Calu3 (cell line): ENCODE measurements around the gene ALKBH5. TPM values are rescaled to one million over a fixed set of nuclear protein-coding genes. Genes with fewer than 3 reads are reported as not detected.

Source experiments
- BruUV-seq: library from RNA; stranded (reverse); fragments of 400-500 nt; replicated peaks from 2 replicates; lab custom pipeline; 2021; lab: Mats Ljungman, UMichigan
- CTCF ChIA-PET: fragments of 300-600 bp; sonication (Branson Sonifier 250); formaldehyde crosslinking; loops from one replicate; lab custom pipeline; 2022; ENCODE audit warnings: antibody characterized with exemption; lab: Charles Lee
- DNase-seq: peaks from one replicate; pipeline ENCODE4 v3.0.0; 2022
- H3K27ac Mint-ChIP-seq: one replicate; pipeline ENCODE4 v1.8.0; 2022; ENCODE audit warnings: mixed read lengths; ENCODE audit not compliant: unreplicated experiment
- H3K27me3 Mint-ChIP-seq: one replicate; pipeline ENCODE4 v1.8.0; 2022; ENCODE audit warnings: mixed read lengths; ENCODE audit not compliant: unreplicated experiment
- H3K36me3 Mint-ChIP-seq: one replicate; pipeline ENCODE4 v1.8.0; 2022; ENCODE audit warnings: mild to moderate bottlenecking, moderate library complexity, mixed read lengths; ENCODE audit not compliant: insufficient read depth, unreplicated experiment
- H3K4me1 Mint-ChIP-seq: one replicate; pipeline ENCODE4 v1.8.0; 2022; ENCODE audit warnings: mild to moderate bottlenecking, low read depth, mixed read lengths; ENCODE audit not compliant: unreplicated experiment
- H3K4me3 Mint-ChIP-seq: one replicate; pipeline ENCODE4 v1.8.0; 2022; ENCODE audit warnings: mild to moderate bottlenecking, low read depth, moderate library complexity, mixed read lengths; ENCODE audit not compliant: unreplicated experiment
- H3K9me3 Mint-ChIP-seq: one replicate; pipeline ENCODE4 v1.8.0; 2022; ENCODE audit warnings: low read depth, mixed read lengths; ENCODE audit not compliant: unreplicated experiment
- intact Hi-C: fragments of 100-400 bp; cut with micrococcal nuclease; formaldehyde crosslinking; loops from one replicate; pipeline ENCODE4 v1.10.0; 2022; ENCODE audit not compliant: unreplicated experiment
- total RNA-seq: library from RNA; stranded (reverse); gene quantifications from 2 replicates; pipeline ENCODE4 v1.2.3, GENCODE V29; 2022
- TF ChIP-seq, protein P1 (sequence below): fragments of 200-600 bp; IDR thresholded peaks from one replicate; pipeline ENCODE4 v1.8.0; 2022; ENCODE audit warnings: antibody characterized with exemption; ENCODE audit not compliant: unreplicated experiment

ALKBH5 gene
- total RNA-seq, 1 experiment from 2014 or later: 51.7 TPM

- DNase-seq: no peak
- intact Hi-C loops: loop anchor here (5.0 to 10.0 kb wide), 2 partner anchors 42 to 80 kb away; partner anchors contain the start of gene LLGL1
- Mint-ChIP-seq H3K36me3 (peaks cover 6% of the 10 kb centered on the region), H3K4me1 (peaks cover 8% of the 10 kb centered on the region), H3K4me3 (no peak overlapping the region), H3K27me3 (no peaks in the 10 kb centered on the region), H3K27ac (no peak overlapping the region), H3K9me3 (no peaks in the 10 kb centered on the region)
- CTCF ChIA-PET: no interaction called here
- BruUV-seq: no TSS peak
- TF ChIP-seq, protein P1, sequence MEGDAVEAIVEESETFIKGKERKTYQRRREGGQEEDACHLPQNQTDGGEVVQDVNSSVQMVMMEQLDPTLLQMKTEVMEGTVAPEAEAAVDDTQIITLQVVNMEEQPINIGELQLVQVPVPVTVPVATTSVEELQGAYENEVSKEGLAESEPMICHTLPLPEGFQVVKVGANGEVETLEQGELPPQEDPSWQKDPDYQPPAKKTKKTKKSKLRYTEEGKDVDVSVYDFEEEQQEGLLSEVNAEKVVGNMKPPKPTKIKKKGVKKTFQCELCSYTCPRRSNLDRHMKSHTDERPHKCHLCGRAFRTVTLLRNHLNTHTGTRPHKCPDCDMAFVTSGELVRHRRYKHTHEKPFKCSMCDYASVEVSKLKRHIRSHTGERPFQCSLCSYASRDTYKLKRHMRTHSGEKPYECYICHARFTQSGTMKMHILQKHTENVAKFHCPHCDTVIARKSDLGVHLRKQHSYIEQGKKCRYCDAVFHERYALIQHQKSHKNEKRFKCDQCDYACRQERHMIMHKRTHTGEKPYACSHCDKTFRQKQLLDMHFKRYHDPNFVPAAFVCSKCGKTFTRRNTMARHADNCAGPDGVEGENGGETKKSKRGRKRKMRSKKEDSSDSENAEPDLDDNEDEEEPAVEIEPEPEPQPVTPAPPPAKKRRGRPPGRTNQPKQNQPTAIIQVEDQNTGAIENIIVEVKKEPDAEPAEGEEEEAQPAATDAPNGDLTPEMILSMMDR: no peak
Observed at GRCh38 chr17:18144855-18145254, 38.8 kb upstream of the ALKBH5 start.

DNA sequence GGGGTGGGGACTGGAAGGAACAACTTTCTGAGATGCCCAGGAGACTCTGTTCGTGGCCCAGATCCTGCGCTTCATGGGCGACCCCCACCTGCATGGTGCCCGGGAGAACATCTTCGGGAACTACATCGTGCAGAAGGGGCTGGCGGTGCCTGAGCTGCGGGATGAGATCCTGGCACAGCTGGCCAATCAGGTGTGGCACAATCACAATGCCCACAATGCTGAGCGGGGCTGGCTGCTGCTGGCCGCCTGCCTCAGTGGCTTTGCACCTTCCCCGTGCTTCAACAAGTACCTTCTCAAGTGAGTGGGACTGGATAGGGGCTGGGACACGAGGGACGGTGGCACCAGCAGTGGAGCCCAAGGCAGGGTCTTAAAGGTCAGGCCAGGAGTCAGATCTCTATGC lies 37.8 kb upstream of the ALKBH5 start:
- H3K27ac Mint-ChIP-seq: no peak overlapping the region
- no peak for DNase-seq
- TF ChIP-seq, protein P1: no peak
- H3K27me3 Mint-ChIP-seq: no peaks in the 10 kb centered on the region
- H3K4me3 Mint-ChIP-seq: no peak overlapping the region
- peaks cover 8% of the 10 kb centered on the region for H3K4me1 Mint-ChIP-seq
- CTCF ChIA-PET: no interaction called here
- intact Hi-C loops: loop anchor here (10.0 kb wide), 1 partner anchor 79 kb away; the partner anchor contains the start of gene LLGL1
- no peaks in the 10 kb centered on the region for H3K9me3 Mint-ChIP-seq
- H3K36me3 Mint-ChIP-seq: no peaks in the 10 kb centered on the region
- no TSS peak for BruUV-seq

- intact Hi-C loops: loop anchor here (10.0 kb wide), 1 partner anchor 79 kb away; the partner anchor contains the start of gene LLGL1
- no peak overlapping the region for H3K4me3 Mint-ChIP-seq
- H3K4me1 Mint-ChIP-seq: peaks cover 8% of the 10 kb centered on the region
- CTCF ChIA-PET: no interaction called here
- TF ChIP-seq, protein P1: no peak
- no peak overlapping the region for H3K27ac Mint-ChIP-seq
- H3K36me3 Mint-ChIP-seq: no peaks in the 10 kb centered on the region
- H3K27me3 Mint-ChIP-seq: no peaks in the 10 kb centered on the region
- H3K9me3 Mint-ChIP-seq: no peaks in the 10 kb centered on the region
- DNase-seq: no peak
- BruUV-seq: no TSS peak
Observed at GRCh38 chr17:18146259-18146658, 37.4 kb upstream of the ALKBH5 start.

DNA sequence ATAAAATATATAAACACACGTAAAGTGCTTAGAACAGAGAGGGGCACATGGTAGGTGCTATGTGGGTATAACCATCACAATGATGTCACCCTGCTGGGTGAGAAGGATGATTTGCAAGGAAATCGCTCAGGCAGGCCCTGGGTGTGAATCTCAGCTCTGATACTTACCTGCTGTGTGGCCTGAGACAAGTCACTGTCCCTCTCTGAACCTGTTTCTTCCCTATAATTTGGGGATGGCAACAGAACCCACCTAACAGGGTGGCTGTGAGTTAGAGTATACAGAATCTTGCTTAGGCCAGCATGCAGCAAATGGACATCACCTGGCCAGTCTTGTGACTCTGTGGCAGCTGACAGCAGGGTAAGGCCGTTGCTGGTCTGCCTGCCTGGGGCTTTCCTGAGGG lies 36.6 kb upstream of the ALKBH5 start:
- CTCF ChIA-PET: no interaction called here
- intact Hi-C loops: loop anchor here (10.0 kb wide), 1 partner anchor 78 kb away; the partner anchor contains the start of gene LLGL1
- no TSS peak for BruUV-seq
- Mint-ChIP-seq H3K27ac (no peak overlapping the region), H3K4me3 (no peak overlapping the region), H3K36me3 (no peaks in the 10 kb centered on the region), H3K4me1 (peaks cover 8% of the 10 kb centered on the region), H3K27me3 (no peaks in the 10 kb centered on the region), H3K9me3 (no peaks in the 10 kb centered on the region)
- TF ChIP-seq, protein P1: no peak
- no peak for DNase-seq
